OCI-M2 (cell line): ENCODE data around the gene TSPAN4.

Experiments
- DNase-seq: peaks from one replicate; lab custom pipeline; 2025; ENCODE audit not compliant: unreplicated experiment; lab: John Stamatoyannopoulos, UW

Gene TSPAN4

GRCh38 chr11:883527-883926 is 40.9 kb downstream of the TSPAN4 start:
- DNase-seq: no peak

- DNase-seq: no peak
These were observed 42.0 kb downstream of the TSPAN4 start for GRCh38 chr11:884578-885070.

GRCh38 chr11:886568-886967 is 43.9 kb downstream of the TSPAN4 start:
- no peak for DNase-seq

DNA sequence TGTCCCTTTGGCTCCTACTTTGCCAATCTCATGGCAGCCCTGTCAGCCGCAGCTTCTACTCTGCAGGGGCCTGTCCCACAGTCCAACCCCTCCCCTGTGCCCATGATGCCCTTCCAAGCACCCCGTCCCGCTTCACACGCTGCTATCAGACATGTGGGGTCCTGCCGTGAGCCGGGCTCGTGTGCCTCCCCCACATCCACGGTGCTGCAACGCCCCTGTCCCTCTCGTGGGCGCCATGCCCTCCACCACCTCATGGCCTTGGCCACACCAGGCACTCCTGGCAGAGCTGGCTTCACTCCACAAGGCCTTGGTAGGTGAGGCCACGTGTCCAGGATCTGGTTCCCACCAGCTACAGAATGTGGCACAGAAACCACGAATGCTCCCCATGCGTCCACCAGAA is 44.9 kb downstream of the TSPAN4 start:
- DNase-seq: no peak

DNA sequence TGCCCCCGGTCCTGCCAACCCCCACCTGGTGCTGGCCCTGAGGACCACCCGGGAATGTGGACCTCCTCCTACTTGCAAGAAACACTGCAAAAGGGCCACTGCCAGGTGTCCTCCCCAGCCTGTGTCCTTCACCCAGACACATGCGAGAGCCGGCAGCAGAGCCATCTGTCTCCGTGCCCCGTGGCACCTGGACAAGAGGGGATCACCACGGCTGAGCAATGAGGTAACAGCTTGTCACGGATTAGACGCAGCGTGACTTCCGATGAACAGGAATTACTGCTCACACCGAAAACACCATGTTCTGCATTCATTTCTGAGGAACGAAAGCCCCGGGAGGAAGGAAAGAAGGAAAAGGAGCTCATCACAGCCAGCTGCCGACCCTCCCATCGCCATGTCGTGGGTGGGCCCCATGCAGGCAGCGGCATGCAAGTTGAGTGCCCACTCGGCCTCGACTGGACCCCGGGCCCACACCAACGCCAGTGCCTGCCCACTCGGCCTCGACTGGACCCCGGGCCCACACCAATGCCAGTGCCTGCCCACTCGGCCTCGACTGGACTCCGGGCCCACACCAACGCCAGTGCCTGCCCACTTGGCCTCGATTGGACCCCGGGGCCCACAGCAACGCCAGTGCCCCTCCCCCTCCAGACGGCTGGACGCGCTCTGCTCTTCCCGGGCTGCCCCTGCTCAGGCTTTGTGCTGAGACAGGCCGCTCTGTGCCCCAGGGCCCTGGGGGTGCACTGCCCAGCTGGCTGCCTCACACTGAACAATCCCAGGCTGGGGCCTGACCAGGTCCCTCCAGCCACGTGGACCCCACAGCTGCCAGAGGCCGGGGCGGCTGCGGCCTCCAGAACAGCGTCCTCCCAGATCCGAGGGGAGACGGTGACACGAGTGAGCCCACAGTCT is 45.9 kb downstream of the TSPAN4 start:
- DNase-seq: no peak

DNA sequence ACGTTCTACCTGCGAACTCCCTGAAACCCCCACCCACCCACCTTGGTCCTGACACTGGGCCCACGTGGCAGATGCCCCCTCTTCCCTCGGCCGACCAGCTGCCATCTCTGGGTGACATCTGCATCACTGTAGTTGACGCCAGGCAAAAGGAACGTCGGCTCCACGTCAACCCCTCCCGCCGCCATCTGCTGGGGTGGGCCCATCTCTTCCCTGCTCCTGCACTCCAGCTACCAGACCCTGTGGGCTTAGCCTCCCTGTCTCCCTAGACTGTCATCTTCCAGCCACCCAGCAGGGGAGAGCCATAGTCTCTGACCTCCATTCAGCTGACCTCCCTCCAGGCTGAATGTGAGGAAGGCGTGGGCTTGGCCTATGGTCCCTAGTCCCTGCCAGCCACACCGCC is 46.6 kb downstream of the TSPAN4 start:
- DNase-seq: no peak

- no peak for DNase-seq
These were observed 47.2 kb downstream of the TSPAN4 start for GRCh38 chr11:889687-890475.

GRCh38 chr11:890794-891540 is 48.3 kb downstream of the TSPAN4 start:
- DNase-seq: no peak

- DNase-seq: no peak
These were observed 50.5 kb downstream of the TSPAN4 start for GRCh38 chr11:893008-893654.

DNA sequence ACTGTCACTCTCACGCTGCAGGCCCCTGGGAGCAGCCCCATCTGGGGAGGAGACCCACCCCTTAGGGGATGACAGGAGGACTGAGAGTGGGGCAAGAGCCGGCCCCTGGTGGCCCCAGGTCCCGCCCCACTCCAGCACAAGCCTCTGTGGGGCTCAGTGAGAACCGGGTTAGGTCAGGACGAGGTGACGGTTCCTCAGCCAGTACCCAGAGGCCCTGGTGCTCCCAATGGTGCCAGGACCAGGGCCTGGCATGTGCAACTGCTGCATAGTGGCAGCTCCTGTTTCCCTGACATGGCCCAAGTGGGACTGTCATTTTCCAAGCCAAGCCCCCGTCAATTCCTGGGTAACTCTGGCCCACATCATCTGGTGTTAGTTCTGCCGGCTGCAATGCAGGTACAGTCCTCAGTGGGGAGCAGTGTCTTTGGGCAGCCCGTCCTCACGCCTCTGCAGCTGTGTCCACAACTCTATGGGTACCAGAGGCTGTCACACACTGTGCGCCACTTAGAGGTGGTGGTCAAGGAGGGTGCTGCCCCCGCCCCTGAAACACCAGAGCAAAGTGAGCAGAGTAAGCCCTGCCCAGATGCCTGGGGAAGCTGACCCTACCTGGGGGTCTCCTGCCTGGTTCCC is 52.0 kb downstream of the TSPAN4 start:
- no peak for DNase-seq

GRCh38 chr11:895331-896110 is 52.9 kb downstream of the TSPAN4 start:
- no peak for DNase-seq

GRCh38 chr11:897253-898142 is 54.8 kb downstream of the TSPAN4 start:
- DNase-seq: no peak

- no peak for DNase-seq
These were observed 55.5 kb downstream of the TSPAN4 start for GRCh38 chr11:898143-898511.

GRCh38 chr11:898540-899190 is 56.0 kb downstream of the TSPAN4 start:
- no peak for DNase-seq

GRCh38 chr11:899724-900123 is 57.1 kb downstream of the TSPAN4 start:
- DNase-seq: no peak

GRCh38 chr11:900545-900944 is 57.9 kb downstream of the TSPAN4 start:
- DNase-seq: no peak

GRCh38 chr11:901452-902061 is 58.9 kb downstream of the TSPAN4 start:
- no peak for DNase-seq

- no peak for DNase-seq
These were observed 61.7 kb downstream of the TSPAN4 start for GRCh38 chr11:904380-904779.
